Natural killer cell treated with Interleukin-12 subunit alpha and Interleukin-12 subunit beta and Interleukin-15 and Interleukin-18, amount 100 ng/mL, for 72 hours (primary cell): ENCODE data around the gene METTL6. TPM values are rescaled to one million over a fixed set of nuclear protein-coding genes. Genes with fewer than 3 reads are reported as not detected.

ENCODE experiments used
- ATAC-seq, 2 donors: fragments of 150-1000 bp; cut with Tn5 transposase in 1 of 2; sonication (Bioruptor Pico), chemical (Tn5 transposase) in 1 of 2; 2 replicates each; pipeline ENCODE4 v1.10.0; 2021
- DNase-seq: peaks from one replicate; pipeline ENCODE4 v3.0.0; 2022; ENCODE audit warnings: low spot score
- H3K27ac Mint-ChIP-seq, 2 donors: 1 replicate in 1 of 2; 2 replicates in 1 of 2; pipeline ENCODE4 v1.8.0; 2022; ENCODE audit warnings: mixed read lengths in 2 of 2, mild to moderate bottlenecking in 1 of 2, moderate library complexity in 1 of 2
- H3K27me3 Mint-ChIP-seq, 2 donors: 1 replicate in 1 of 2; 2 replicates in 1 of 2; pipeline ENCODE4 v1.8.0; 2022; ENCODE audit warnings: mixed read lengths in 2 of 2
- H3K36me3 Mint-ChIP-seq: one replicate; pipeline ENCODE4 v1.8.0; 2022; ENCODE audit warnings: mixed read lengths
- H3K4me1 Mint-ChIP-seq, 2 donors: 1 replicate in 1 of 2; 2 replicates in 1 of 2; pipeline ENCODE4 v1.8.0; 2022; ENCODE audit warnings: low read depth in 2 of 2, mixed read lengths in 2 of 2, mild to moderate bottlenecking in 1 of 2
- H3K4me3 Mint-ChIP-seq: one replicate; pipeline ENCODE4 v1.8.0; 2022; ENCODE audit warnings: mixed read lengths
- H3K9me3 Mint-ChIP-seq: 2 replicates; pipeline ENCODE4 v1.8.0; 2022; ENCODE audit warnings: mixed read lengths
- total RNA-seq, 2 donors: library from RNA; stranded (reverse); gene quantifications; one replicate each; pipeline ENCODE4 v1.2.3, GENCODE V29; 2022

The METTL6 gene
- total RNA-seq, 2 donors from 2014 or later = 17.6 to 22.8 TPM

GRCh38 chr3:15360788-15361493, 66.4 kb downstream of the METTL6 start:
- H3K27ac Mint-ChIP-seq = peak overlapping the region; percentile 84 to 90
- no peak for ATAC-seq
- H3K4me1 Mint-ChIP-seq = peaks cover 34 to 36% of the 10 kb centered on the region in 2 donors
- peak overlapping the region; percentile 81 for H3K4me3 Mint-ChIP-seq
- no peak for DNase-seq
- H3K27me3 Mint-ChIP-seq = no peaks in the 10 kb centered on the region
- H3K9me3 Mint-ChIP-seq = no peaks in the 10 kb centered on the region
- H3K36me3 Mint-ChIP-seq = no peaks in the 10 kb centered on the region

Other genes starting within 250 kb of the METTL6 start
- gene CAPN7, start 221.3 kb downstream of the METTL6 start, total RNA-seq = 10 to 100 TPM; 27.9 to 47.8 TPM
- gene SH3BP5, start 95.0 kb downstream of the METTL6 start, total RNA-seq = 100 to 1,000 TPM in 1 of 2 donors, 10 to 100 TPM in 1; 58.5 to 165 TPM
- gene EAF1, start 54 bp upstream of the METTL6 start, total RNA-seq = 10 to 100 TPM; 41.8 to 74.3 TPM
- 10 to 100 TPM in 1 of 2 donors, 1 to 10 TPM in 1; 7.8 to 31.8 TPM for gene COLQ, start 94.2 kb upstream of the METTL6 start, total RNA-seq
- 10 to 100 TPM; 24.4 to 28.0 TPM for gene HACL1, start 174.0 kb upstream of the METTL6 start, total RNA-seq
- gene BTD, start 174.2 kb upstream of the METTL6 start, total RNA-seq = 1 to 10 TPM; 6.8 to 8.3 TPM